Fibroblast of skin of abdomen (primary cell): ENCODE results near the gene SLC37A1.
"Not testable (repeated sequence)": the region's sequence is repeated elsewhere in the genome, so short reads cannot be mapped to it uniquely, and the experiment has no call there.

ENCODE experiments used
- DNase-seq: peaks from one replicate; pipeline ENCODE4 v3.0.0-alpha.2; 2013

The SLC37A1 gene

DNA sequence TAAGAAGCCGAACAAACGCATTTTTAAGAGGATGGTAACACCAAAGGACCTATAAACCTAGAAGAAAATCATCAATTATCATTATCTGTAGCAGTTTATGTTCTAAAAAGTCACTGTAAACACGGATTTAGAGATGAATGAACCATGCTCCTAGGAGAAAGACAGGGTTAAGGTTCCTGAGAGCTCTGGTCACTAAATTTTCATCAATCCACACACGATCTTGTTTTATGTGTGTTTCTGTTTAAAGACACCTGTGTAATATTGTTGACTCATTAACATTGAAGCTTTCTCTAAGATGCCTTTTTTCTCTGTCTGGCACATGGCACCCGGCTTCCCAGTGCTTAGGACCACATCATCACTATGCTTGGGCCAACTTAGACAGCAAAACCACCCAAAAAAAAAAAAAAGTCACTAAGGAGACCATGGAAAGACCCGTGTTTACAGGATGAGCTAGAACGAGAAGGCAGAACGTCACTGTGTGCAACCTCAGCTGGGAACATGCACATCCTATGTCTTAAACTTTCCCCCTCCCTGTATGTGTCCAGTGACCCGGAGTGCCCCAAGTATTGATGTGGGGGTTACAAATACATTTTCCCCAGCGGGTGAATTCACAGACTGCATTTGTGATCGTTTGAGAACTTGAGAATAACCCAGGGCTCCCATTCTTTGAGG lies 84.0 kb downstream of the SLC37A1 start:
- no peak for DNase-seq

DNA sequence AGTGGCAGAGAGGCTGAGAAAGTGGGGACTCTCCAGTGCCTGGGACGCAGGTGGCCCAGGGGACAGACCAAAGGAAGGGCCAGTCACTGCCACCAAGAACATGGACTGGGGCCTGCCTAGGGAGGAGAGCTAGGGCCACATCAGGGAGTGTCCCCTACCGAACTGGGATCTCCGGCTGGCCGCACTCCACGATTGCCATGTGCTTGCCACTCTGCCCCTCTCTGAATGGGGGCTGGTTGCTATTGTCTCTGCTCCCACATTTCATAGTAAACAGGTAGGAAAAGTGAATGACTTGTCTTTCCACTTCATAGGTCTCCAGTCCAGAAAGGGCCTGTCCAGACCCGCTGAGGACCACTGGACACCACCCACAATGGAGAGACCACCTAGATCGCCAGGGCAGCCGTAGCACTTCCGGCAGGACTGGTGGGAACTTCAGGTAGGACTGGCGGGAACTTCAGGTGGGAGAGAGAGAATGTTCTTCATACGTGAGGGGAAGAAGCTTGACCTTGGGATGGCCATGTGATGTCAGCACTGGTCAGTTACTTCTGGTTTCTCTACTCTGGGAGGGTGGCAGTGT lies 84.6 kb downstream of the SLC37A1 start:
- DNase-seq = no peak

DNA sequence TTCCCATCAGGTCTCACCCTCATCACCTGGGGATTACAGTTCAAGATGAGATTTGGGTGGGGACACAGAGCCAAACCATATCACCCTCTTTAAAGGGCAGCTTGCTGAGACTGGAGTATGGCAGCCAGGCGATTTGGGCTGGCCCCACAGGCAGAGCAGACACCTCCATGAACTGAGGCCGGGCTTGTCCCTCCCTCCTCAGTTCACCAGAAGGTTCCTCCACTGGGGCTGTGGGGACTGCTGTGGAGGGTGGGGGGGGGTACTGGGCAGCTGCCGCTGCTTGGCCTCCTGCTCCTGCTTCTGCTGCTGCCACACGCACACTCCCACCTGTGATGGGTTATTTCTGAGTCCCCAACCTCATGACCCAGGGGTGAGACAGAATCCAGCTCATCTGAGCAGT lies 85.8 kb downstream of the SLC37A1 start:
- no peak for DNase-seq

DNA sequence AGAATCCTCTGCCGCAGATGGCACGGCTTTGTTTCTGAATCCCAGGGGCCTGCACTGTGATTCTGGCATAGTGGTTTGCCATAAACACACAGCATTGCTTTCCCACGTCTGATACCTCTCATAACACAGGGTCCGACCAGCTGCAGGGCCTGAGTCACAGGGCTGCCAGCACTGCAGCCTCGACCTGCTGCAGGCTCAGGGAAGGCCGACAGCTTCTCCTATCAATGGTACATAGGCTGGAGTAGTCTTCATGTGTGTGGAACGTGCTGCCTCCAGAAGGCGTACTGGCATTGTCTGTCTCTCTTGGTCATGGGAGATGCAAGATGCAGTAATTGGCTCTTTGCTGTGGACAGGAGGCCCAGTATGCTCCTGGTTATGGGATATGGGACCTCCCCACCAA lies 86.3 kb downstream of the SLC37A1 start:
- DNase-seq = no peak

DNA sequence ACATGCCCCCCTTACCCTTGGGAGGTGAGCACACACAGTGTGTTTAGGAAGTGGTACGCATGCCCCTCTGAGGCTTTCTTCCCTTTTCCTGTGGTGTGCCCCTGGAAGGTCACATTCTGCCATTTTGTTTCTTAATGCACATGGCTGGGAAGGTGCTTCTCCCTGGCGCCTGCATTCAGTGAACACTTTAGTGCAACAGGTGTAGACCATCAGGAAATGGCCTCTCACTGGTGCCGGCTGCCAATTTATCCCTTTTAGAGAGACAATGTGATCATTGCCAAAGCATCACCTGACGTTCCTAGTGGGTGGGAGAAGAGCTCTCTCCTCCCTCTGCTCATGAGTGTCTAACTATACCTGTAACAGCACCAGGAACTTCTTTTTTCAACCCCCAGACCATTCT lies 88.0 kb downstream of the SLC37A1 start:
- no peak for DNase-seq

DNA sequence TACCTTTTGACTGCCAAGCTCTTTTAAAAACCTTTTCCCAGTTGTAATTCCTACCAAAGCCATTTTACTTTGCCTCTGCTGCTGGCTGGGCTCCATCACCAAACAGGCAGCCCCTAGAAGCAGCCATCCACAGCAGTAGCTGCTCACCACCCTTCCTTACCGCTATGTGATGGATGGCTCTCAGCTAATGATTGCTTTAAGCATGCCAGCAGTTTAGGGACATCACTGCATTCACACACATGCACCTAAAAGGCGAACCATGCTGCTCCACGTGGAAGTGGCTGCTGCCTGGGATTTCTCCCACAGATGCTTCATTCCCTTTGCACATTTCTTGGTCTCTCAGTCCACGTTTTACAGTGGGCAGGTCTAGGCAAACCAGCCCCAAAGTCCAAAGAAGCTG lies 93.5 kb downstream of the SLC37A1 start:
- no peak for DNase-seq

DNA sequence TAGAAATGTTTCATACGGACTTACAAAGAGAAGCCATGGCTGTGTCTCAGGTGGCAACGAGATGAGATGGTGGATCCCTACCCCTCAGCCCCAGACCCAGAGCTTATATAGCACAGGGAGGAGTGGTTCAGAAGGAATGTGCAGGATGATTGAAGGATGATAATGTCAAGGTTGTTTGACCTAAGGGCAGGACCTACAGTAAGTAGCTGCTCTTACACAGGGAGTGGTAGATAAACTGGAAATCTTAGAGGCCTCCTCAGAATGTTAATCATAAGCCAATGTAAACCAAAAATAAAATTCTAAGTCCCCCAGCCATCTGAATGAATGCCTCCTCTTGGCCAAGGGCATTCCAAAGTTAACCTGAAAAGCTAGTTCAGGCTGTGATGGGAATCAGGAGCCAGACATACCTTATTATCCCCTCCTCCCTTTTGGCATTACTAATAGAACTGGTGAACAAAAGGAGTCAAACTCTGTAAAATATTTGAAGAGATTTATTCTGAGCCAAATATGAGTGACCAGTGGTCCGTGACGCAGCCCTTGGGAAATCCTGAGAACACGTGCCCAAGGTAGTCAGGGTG lies 94.0 kb downstream of the SLC37A1 start:
- no peak for DNase-seq

DNA sequence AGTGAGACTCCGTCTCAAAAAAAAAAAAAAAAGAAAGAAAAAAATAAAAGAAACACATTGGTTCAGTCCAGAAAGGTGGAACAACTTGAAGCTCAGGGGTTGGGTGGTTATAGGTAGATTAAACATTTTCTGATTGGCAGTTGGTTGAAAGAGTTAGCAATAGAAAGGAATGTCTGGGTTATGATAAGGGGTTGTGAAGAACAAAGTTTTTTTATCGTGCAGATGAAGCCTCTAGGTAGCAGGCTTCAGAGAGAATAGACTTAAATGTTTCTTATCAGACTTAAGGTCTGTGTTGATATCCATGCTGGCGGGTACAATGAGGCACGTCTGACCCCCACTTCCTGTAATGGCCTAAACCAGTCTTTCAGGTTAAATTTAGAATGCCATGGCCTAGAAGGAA lies 94.8 kb downstream of the SLC37A1 start:
- no peak for DNase-seq

DNA sequence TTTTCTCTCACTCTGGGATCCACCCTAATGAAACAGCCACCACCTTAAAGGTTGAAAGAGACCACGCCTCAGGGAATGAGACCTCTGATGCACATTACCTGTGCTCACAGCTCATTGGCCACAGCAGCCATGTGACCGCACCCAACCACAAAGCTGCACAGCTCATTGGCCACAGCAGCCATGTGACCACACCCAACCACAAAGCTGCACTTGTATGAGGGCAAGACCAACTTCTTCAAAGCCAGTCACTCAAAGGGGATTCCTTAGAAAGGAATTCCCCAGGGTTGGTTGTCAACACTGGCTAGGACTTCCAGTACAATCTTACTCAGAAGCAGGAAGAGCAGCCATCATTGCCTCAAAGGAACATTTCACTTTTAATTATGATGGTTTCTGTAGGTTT lies 96.2 kb downstream of the SLC37A1 start:
- no peak for DNase-seq

DNA sequence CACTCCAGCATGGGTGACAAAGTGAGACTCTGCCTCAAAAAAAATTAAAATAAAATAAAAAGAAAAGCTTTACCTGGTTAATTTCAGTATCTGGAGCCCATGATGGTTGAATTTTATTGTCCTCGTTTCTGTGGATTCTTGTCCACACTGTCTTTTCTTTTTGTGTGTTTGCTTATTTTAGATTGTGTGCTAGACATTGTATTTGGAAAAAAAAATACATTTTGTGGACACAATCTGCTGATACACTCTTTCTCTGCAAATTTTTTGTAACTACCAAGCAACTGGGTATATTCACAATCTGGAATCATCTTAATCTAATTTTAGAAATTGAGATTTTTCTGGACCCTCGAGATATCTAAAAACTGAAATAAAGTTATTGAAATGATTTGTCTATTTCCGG lies 98.2 kb downstream of the SLC37A1 start:
- DNase-seq = no peak

DNA sequence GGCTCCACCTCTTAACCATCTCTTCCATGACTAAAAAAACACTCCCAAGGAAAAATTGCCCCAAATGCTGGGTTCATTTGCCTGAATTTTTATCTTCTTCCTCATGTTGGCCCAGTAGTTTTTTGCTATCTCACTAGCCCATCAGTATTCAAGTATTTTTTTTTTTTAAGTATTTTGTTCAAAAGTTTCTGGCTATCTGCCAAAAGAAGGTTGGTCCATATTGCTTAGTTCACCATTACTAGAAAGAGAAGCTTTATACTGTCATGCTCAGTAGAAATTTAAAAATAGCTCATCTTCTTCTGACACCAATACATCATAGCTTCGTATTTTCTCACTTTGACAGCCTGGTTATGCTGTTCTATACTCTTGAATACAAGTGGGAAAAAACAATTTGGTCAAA lies 98.7 kb downstream of the SLC37A1 start:
- DNase-seq = no peak

DNA sequence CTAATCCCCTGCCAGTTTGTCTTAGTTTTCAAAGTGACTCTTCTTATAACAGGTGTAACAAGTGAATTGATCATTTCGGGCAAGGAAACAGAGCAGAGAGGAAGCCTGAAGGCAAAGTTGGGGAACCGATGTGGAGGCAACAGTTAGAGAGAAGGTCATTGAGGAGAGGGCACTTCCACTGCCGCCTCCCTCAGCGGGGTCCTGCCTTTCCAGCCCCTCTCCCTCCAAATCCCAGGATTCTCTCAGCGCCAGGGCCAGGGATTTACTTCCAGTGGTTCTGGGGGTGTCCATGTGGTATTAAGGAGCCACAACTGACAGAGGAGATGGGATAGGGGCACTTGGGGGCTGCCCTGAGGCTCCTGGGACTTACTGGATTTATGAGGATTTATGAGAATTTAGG lies 100.1 kb downstream of the SLC37A1 start:
- DNase-seq = no peak

DNA sequence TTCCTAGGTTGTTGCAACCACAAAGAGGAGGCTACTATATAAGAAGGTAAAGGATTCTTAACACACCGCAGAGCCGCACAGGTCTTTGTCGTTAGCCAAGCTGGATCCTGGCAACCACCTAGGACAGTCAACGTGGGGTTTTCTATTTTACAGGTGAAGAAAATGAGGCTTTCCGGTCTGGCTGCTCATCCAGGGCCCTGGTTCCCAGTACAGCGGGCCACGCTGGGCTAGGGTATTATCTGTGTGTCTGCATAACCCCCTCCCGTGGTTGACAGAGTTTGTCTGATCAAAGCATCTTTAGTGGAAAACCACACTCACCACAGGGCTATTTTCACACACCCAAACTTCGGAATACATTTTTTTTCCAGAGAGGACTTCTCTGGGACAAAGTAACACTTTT lies 100.7 kb downstream of the SLC37A1 start:
- no peak for DNase-seq

DNA sequence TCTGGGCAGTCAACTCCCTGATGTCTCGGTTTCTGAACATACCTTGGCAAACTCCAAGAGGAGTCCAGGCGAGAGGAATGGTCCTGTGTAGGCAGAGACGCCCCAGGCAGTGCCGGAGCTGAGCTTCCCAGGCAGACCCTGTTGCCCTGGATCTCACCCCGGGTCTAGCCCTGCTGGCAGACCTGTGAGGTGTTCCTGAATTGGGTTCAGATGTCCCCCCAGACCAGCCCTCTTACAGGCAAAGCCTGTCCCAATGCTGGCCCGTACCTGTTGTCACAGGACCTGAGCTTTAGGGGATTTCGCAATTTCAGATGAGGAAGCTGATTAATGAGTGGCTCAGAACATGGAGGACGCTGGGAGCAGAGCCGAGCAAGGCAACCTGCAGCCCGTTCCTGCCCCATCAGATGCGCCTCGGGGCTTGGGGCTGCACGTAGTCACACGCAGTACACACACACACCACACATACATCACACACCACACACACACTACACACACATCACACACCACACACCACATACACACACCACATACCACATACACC lies 101.2 kb downstream of the SLC37A1 start:
- DNase-seq = no peak

DNA sequence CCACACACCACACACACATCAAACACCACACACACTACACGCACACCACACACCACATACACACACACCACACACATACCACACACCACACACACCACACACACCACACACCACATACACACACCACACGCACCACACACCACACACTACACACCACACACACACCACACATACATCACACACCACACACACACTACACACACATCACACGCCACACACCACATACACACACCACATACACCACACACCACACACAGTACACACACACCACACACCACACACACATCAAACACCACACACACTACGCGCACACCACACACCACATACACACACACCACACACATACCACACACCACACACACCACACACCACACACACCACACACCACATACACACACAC lies 101.7 kb downstream of the SLC37A1 start:
- DNase-seq = not testable (repeated sequence)

DNA sequence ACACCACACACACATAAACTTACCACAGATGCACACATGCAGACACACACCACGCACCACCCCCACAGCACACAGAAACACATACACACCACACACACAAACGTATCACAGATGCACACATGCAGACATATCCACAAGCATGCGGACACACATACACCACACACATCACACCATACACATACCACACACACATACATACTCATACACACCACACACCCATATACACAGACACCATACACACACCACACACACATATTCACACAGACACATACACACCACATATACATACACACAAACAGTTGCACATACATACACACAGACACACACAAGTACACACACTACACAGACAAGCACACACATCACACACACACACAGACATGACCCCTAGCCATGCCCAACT lies 102.3 kb downstream of the SLC37A1 start:
- DNase-seq = no peak

DNA sequence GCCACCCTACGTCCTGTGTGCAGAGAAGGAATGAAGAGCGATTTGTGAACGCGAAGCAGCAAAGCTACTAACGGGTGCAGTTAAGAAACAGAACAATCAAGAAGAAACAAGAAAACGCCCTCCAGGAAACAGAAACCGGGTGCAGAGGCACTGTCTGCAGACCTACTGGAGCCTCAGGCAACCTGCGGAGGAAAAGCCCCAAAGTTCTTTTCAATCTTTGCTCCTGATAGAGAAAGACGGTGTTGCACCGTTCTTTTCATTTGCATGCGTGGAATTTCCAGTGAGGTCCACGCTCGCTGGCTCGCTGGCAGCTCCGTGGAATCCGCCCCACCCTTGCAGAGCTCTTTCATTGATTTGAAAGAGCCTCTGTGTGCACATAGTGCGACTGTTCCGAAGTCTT lies 102.8 kb downstream of the SLC37A1 start:
- DNase-seq = no peak

DNA sequence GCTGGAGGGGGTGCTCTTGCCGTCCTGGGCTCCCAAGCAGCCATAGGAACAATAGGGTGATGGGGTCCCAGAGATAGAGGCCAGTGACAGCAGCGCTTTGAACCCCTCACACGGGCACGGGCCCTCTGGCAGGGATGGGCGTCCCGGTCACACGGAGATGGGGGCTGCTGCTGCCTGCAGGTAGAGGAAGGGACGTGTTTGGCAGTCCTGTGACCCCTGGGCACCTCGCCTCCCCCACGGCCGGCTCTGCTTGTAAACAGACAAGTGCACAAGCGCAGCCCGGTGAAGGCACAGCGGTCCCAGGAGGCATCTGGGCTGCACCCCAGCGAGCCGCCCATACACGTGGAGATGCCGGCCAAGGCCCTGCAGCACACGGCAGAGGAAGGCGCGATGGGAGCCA lies 103.3 kb downstream of the SLC37A1 start:
- DNase-seq = no peak

DNA sequence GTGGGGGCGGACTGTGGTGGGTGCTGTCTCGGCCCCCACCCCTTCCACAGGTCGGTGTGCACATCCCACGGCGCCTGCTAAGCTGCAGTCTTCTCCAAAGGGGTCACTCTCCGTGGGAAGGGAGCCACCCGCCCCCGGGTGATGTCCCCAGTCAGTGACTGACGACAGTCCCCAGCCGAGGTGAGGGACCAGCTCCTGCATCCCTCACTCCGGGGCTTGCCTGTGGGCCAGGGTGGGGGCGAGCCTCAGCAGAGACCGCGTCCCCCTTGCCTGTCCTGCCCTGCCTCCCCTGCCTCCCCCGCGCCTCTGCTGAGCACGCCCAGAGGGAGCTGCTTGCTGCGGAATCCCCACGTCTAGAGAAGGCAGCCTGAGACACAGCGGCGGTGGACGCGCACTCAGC lies 103.8 kb downstream of the SLC37A1 start:
- no peak for DNase-seq

DNA sequence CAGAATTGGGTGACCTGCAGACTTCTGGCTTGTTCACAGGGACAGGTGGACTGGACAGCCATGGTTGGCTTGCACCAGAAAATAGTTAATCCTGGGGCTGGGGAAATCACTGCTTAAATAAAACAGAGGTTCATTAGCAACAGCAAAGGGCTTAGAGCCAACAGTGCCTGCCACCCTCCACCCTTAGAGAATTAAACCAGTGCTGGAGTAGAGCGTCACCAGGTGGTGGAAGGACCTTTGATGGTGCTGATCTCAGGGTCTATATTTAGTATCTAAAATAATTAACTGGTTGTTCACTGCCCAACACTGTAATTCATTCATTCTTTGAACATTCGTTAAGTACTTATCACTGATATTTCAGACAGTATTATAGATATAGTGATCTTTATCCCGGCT lies 105.1 kb downstream of the SLC37A1 start:
- no peak for DNase-seq

DNA sequence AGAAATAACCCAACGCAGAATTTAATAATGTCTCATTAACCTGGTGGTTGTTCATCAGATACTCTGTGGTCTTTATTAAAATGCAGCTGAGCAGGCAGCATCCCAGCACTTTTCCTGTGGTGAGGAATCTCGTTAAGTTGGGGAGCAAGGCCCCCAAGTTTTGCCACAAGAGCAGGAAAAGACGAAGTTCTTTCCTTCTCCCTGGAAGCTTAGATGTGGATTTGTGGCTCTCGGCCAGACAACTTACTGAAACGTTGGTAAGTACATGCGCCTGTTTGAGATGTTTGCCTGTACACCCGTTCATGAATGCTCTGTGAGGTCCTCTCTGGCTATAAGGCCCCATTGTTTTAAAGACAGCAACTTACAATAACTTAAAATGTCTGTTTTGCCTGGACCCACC lies 105.5 kb downstream of the SLC37A1 start:
- DNase-seq = no peak

DNA sequence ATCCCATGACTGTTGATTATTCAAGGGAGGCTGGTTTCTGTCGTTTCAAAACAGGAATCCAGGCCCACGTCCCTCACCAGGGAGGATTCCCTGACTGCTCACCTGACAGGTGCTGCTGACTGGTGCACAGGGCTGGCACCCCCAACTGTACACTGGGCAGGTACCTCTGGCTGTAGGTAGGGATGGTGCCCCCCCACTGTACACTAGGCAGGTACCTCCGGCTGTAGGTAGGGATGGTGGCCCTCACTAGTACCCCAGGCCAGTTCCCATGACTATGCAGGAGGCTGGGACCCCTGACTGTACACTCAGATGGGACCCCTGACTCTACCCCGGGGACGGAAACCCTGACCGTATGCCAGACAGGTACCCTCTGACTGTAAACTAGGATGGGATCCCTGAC lies 106.2 kb downstream of the SLC37A1 start:
- no peak for DNase-seq

DNA sequence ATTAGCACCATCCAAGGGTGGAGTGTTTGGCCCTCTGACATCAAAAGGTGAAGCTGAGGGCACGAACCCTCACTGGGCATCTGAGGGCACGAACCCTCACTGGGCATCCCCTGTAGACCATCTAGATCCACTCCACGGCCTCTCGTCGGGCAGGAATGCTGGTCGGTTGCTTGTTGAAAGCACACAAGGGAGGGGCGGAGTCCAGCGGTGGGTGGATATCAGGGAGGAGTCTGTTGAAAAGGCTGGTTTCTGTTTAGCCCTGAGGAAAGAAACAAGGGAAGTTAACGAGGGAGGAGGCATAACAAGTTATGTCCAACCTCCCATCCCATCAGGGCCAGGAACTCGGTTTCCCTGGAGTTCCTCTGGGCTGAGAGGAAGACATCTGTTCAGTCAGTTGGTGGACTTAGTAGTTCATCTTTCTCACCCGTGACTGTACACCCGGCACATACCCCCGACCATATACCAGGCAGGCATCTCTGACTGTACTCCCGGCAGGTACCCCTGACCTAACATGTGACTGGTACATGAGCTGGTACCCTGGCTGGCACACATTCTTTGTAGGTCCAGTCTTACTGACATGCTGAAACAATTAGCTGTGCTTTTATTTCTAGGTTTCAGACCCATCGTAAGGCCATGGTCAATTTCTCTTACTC lies 107.6 kb downstream of the SLC37A1 start:
- DNase-seq = no peak

DNA sequence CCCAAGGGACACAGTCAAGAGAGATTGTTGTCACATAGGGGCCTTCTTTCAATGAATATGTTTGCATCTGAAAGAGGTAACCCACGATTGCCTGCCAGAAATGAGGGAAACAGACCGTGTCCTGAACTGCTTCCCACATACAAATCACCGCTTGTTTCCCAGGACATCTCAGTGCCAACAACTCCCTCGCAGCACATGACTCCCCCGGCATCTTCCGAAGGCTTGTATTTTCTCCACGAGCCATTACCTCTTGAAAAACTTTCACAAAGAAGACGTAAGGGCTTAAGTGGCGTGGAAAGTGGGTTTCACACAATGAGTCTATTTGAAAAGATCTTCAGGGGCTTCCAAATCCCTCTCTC lies 108.1 kb downstream of the SLC37A1 start:
- DNase-seq = no peak
